Stimulated activated CD4-positive, alpha-beta T cell treated with anti-CD3 and anti-CD28 coated beads, Interleukin-15, amount 100 ng/mL, for 1 hour (primary cell): ENCODE results near the gene LLGL2.

ENCODE experiments used
- DNase-seq, 2 donors: peaks; one replicate each; pipeline ENCODE4 v3.0.0-alpha.2; 2020; ENCODE audit warnings: low read depth in 1 of 2, low spot score in 1 of 2

The LLGL2 gene

DNA sequence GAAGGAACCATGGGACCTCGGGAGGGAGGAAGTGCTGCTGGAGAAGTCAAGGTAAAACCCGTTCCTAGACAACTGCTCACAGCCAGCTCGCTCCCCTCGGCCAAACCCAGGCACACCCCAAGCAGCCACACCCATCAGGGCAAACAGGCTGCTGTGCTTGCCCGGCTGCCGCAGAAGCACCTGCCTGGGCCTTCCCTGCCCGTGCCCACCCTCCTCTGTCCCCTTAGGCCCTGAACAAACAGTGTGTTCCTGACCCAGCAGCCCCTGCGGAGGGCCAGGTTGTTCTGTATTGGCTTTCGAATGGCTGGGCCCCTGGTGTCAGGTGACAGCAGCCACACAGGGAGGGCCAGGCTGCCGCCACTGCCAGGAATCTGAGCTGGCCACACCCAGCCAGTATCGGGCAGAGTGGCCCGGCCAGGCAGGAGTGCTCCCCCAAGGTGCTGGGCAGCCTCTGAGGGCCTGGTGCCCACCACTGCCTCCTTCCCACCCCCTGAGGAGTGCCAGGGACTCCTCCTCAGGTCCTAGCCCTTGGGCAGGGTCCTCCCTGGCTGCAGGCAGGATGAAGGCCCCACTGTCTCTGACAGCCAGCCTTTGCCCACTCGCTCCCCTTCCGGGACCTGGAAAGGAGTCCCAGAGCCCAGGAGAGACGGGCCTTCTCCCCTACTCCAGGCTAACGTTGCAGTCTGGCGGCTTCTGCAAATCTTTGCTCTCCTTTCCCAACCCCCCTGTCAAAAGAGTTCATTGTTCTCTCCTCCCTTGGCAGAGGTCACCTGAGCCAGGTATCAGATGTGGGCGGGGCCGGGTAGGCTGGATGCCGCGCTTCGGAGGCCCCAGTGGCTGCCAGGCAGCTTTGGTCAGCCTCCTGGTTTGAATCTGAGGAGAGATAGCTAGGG is 24.0 kb downstream of the LLGL2 start:
- DNase-seq: no peak

GRCh38 chr17:75550139-75550465 is 24.6 kb downstream of the LLGL2 start:
- DNase-seq: no peak

- no peak for DNase-seq
These were observed 25.8 kb downstream of the LLGL2 start for GRCh38 chr17:75551266-75551665.

DNA sequence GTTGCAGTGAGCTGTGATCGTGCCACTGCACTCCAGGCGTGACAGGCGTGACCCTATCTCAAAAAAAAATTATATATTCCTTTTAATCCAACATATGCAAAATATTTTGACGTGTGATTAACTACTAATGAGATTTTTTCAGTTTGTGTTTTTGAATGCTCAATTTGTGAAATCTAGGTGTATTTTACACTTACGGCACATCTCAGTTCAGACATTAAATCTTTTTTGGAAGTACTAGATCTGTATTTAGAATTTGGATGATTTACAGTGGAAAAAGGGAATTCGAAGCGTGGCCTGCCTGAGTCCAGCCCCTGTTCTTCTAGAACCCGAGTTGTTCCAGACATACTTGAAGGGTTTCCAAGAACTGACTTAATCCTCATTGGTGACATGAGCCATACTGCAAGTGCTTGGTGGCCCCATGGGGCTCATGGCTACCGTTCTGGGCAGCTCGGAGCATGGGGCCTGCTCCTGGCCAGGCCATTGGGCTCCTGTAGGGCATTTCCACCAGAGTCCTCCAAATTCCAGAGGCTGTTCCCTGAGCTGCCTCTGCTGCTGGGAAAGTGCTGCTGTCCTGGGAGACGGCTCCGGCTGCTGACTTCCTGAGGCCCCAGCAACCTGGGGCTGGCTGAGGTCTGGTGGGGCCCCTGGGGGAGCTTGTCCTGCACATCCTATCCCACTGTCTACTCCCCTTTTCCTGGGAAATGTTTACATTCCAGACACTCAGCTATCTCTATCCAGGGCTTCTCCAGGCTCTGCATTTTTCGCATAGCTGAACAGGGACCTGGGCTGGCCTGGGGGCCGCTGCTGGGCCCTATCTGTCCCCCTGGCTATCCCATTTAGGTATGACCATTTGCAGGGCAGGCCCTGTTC is 27.2 kb downstream of the LLGL2 start:
- no peak for DNase-seq

DNA sequence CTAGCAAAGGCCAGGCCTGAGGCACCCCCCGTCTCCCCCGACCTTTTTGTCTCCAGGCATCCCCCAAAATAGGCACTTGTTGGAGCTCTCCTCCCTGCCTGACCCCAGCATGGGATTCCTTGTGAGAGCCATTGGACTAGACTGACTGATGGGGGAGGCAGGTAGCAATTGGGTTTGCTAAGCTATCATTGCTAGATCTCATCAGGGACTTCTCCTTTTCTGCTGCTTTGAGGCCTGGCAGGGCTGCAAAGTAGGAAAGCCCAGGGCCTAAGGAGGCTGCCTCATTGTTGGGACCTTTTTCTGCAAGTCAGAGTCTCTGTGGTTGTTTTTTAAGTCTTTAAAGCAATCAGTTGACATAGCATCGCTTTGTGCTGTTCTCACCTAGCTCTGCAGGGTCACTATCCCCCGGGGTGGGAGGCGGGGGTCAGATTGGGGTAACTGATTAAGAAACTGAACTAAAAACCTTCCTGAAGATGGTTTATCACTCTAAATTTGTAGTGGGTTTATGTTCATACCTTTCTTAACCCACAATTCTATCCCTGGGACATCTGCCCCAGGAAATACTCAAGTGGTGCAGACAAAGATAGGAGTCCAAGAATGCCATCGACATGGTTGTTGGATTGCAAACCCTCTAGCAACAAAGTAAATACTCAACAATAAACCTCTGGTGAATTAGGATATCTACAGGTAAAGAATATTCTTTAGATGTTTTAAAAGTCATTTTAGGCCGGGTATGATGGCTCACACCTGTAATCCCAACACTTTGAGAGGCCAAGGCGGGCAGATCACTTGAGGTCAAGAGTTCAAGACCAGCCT is 28.0 kb downstream of the LLGL2 start:
- no peak for DNase-seq

DNA sequence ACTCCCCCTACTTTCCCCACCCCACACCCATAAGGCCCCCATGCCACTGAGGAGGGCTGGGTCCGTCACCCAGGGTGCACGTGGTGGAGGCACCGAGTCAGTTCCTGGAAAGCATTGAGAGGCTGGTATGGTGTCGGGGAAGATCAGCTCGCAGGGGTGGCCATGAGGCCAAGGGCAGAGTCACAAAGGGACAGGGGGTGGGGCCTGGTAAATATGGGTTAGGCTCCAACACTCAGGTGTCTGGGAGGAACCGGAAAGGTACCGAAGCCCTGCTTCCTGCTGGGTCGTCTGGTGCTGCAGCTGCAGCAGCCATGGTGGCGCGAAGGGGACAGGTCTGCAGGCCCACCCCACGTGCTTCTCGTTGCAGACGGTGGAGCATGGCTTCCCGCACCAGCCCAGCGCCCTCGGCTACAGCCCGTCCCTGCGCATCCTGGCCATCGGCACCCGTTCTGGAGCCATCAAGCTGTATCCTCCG is 30.2 kb downstream of the LLGL2 start:
- no peak for DNase-seq

DNA sequence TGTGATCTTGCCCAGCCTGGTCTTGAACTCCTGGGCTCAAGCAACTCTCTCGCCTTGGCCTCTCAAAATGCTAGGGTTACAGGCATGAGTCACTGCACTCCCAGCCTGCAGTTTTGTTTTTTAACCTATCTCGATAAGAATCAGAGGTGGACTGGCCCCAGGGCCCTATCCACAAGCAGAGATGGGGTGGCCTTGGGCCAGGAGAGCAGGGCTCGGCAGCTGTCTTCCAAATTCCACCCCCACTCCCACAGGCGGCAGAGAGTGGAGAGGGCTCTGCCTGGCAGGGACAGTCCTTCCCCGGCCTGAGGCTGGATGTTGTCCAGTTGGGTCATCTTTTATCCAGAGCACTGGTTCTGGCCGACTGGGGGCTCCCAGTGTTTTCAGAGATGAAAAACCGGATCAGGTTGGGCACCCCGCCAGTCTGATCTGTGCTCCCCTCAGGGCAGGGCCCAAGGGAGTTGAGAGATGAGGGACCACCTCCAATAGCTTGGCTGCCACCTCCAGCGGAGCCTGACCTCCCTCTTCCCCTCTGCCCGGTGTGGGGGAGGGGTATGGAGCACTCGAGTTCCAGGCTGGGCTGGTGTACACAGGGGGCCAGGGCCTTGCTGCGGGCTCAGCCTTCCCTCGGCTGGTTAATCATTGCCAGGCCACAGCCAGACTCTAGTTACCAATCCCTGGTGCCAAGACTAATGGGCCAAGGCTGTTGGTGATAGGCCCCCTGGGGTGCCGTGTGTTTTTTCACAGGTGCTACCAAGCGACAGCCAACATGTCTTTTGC is 31.8 kb downstream of the LLGL2 start:
- no peak for DNase-seq

DNA sequence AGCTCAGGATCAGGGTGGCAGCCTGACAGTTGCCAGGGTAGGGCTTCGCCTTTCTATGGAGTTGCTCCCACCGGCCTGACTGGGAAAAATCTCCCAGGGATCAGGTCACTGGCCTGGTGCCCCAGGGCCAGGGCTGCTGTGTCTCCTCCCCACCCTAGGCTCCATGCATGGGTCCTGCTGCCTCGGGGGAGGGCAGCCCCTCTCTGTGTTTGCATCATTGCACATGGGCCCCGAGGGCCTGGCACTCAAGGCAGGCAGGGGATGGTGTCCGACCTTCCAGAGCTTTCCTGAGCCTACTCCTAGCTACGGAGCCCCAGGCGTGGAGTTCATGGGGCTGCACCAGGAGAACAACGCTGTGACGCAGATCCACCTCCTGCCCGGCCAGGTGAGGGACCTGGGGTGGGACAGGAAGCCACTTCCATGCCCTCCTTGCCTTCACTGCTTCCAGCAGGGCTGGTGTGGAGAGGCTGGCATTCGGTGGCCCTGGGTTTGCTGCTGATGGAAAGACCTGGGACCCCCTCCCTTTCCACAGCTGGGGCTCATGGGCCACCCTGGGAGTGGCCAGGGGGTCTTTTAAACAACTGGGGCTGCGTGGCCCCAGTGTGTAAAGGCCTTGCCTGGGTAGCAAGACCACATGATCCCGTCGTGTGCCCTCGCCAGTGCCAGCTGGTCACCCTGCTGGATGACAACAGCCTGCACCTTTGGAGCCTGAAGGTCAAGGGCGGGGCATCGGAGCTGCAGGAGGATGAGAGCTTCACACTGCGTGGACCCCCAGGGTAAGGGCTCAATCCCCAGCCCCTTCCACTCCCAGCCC is 32.6 kb downstream of the LLGL2 start:
- DNase-seq: no peak

GRCh38 chr17:75558666-75559530 is 33.4 kb downstream of the LLGL2 start:
- DNase-seq: no peak

GRCh38 chr17:75559958-75560533 is 34.5 kb downstream of the LLGL2 start:
- no peak for DNase-seq

GRCh38 chr17:75561927-75562603 is 36.6 kb downstream of the LLGL2 start:
- DNase-seq: no peak

DNA sequence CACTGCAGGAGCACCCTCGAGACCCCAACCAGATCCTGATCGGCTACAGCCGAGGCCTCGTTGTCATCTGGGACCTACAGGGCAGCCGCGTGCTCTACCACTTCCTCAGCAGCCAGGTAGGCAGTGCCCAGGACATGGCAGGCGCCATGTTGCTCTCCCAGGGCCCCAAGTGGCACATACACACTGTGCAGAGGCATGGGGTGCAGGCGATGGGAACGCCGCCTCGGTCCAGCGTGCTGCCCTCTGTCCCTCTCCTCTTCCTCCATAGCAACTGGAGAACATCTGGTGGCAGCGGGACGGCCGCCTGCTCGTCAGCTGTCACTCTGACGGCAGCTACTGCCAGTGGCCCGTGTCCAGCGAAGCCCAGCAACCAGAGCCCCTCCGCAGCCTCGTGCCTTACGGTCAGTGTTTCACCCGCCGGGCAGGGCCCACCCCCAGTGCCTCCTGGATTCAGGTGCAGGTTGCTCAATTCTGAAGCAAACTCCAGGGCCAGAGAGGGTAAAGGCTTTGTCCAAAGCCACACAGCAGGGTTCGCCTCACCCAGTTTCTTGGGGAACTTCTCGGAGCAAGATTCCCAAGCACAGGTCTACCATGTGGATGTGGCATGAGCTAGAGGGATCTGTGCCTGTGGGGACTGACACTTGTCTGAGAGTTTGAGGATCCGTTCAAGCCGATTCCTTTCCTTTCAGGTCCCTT is 37.7 kb downstream of the LLGL2 start:
- no peak for DNase-seq

GRCh38 chr17:75564195-75564594 is 38.7 kb downstream of the LLGL2 start:
- DNase-seq: no peak

DNA sequence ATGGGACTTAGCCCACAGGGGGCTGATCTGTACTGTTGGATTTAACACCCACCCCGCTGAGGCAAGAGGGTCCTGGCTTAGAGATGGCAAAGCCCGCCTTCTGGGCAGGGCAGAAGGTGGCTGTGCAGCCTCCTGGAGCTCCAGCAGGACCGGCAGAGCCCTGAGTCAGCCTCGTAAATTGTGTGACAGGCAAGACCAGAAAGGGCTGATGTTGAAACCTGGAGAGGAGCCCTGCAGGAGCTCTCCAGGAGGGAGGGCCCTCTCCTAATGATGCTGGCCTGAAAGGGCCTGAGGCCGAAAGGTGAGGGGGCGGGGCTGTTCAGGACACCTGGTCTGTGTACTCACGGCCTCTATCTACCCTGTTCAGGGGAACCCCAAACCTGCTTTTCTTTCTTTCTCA is 39.6 kb downstream of the LLGL2 start:
- DNase-seq: no peak

DNA sequence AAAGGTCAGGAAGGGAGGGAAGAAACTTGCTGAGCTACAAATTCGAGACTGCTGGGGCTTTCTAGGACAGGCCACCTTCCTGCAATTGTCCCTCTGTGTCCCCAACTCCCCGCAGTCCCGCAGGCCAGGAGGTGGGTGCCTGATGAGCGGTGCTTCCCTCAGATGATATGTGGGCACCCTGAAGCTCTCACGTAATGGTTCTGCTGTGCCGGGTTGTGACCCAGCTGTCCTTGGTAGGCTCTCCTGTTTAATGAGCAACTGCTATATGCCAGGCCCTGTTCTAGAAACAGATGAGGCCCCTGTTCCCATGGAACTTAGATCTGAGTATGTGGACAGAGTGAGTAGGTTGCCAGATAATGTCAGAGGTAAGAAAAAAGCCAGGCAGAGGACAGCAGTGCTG is 40.1 kb downstream of the LLGL2 start:
- DNase-seq: no peak

- no peak for DNase-seq
These were observed 40.9 kb downstream of the LLGL2 start for GRCh38 chr17:75566416-75566815.

DNA sequence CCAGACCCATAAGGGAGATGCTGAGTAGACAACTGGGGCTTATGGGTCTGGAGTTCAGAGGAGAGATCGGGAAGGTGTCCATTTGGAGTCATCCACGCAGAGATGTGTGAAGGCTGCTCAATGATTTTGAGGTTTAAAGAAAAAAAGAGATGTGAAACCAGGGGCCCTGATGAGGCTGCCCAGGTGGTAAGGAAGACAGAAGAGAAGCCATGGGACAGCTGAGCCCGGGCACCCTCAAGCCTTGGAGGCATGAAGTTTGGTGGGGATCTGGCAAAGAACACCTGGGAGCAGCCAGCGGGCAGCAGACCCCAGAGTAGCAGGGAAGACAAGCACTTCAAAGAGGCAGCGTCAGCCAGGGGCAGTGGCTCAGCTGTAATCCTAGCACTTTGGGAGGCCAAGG is 41.3 kb downstream of the LLGL2 start:
- no peak for DNase-seq
